ENCODE measurements around the gene NDUFA1. TPM values are rescaled to one million over a fixed set of nuclear protein-coding genes. Genes with fewer than 3 reads are reported as not detected.
A peak's percentile ranks its signal among the peaks of the same experiment; 100 is the strongest.
"Not testable (repeated sequence)": the region's sequence is repeated elsewhere in the genome, so short reads cannot be mapped to it uniquely, and the experiment has no call there.

The NDUFA1 gene
- polyA plus RNA-seq (214 and 270 TPM in 2 replicates), polyA minus RNA-seq (24.3 and 29.2 TPM in 2 replicates)

DNA sequence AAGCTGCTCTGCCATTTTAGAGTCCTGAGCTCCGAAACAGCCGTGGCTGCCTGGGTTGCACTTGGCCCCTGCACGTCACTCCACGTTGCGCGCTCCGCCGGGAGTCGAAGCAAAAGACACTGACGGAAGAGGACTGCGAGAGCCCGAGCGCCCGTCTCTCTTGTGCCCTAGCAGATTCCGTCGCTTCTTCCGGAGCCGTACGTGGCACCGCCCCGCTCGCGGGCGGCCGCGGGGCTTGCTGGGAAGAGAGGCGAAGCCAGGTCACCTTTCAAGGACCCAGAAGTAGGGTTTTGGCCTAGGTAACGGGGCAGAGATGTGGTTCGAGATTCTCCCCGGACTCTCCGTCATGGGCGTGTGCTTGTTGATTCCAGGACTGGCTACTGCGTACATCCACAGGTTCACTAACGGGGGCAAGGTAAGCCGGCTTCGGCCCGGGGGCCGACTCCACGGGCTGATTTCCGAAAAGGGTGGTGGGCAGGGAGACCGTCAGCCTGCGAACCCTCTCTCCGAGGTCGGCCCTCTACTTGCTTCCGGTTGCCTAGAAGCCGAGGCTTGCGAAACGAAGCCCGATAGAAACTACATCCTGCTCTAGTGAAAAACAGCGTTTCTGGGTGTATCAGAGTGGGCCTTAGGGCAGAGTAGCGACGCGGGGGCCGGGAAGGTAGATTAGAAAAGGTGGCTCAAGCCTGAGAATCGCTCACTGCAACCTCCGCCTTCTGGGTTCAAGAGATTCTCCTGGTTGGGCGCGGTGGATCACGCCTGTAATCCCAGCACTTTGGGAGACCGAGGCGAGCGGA lies at the start of gene NDUFA1, which contains the start of gene RNF113A:
TSS of gene NDUFA1 (plus strand) at position 234 of the 797 bp plus-strand sequence. CDS start at position 314, 80 bp downstream.
TSS of gene RNF113A (minus strand) at position 135 of the 797 bp plus-strand sequence. CDS start at position 15, 120 bp downstream.
- Histone ChIP-seq H3K4me3 (ENCODE audit: low read length) (peak within 1 kb of the TSS; percentile 82), H3K27me3 (ENCODE audit: insufficient read depth, low read depth, low read length) (no peaks in the 10 kb centered on the region), H3K79me2 (replicated peaks; ENCODE audit: insufficient read depth, low read length) (peaks cover 15% of the 10 kb centered on the region), H3K9me2 (ENCODE audit: insufficient read depth, low read length) (no peaks in the 10 kb centered on the region), H3K9ac (ENCODE audit: low read length) (peak within 1 kb of the TSS; percentile 85), H2AFZ (ENCODE audit: low read depth, low read length) (peak within 1 kb of the TSS; percentile 65), H4K20me1 (ENCODE audit: insufficient read depth) (no peaks in the 10 kb centered on the region), H3K4me2 (ENCODE audit: low read length) (peak within 1 kb of the TSS; percentile 25), H3F3A (ENCODE audit: insufficient read depth, low read length, poor library complexity, severe bottlenecking) (no peaks in the 10 kb centered on the region), H3K9me3 (ENCODE audit: low read length) (no peaks in the 10 kb centered on the region), H3K36me3 (ENCODE audit: insufficient read depth, low read length) (no peaks in the 10 kb centered on the region), H3K27ac (ENCODE audit: low read length) (peak within 1 kb of the TSS; percentile 92)
- TF ChIP-seq TAF1 (IDR thresholded peaks at IDR 0.05; ENCODE audit: low read depth) (no peak), MXI1 (conservative IDR thresholded peaks at IDR 0.05; ENCODE audit: poor library complexity, severe bottlenecking) (peak; percentile 43), EZH2 (IDR thresholded peaks at IDR 0.05; ENCODE audit: borderline replicate concordance, insufficient read depth, low read length, poor library complexity, severe bottlenecking) (no peak), REST (IDR thresholded peaks at IDR 0.05; ENCODE audit: borderline replicate concordance) (peak; percentile 57), RAD21 (conservative IDR thresholded peaks at IDR 0.05) (no peak), EP300 (conservative IDR thresholded peaks at IDR 0.05; ENCODE audit: poor library complexity, severe bottlenecking) (no peak), POLR2AphosphoS5 (IDR thresholded peaks at IDR 0.05) (peak; percentile 91), SMC3 (conservative IDR thresholded peaks at IDR 0.05; ENCODE audit: poor library complexity) (no peak)
- TF ChIP-seq, protein P1, sequence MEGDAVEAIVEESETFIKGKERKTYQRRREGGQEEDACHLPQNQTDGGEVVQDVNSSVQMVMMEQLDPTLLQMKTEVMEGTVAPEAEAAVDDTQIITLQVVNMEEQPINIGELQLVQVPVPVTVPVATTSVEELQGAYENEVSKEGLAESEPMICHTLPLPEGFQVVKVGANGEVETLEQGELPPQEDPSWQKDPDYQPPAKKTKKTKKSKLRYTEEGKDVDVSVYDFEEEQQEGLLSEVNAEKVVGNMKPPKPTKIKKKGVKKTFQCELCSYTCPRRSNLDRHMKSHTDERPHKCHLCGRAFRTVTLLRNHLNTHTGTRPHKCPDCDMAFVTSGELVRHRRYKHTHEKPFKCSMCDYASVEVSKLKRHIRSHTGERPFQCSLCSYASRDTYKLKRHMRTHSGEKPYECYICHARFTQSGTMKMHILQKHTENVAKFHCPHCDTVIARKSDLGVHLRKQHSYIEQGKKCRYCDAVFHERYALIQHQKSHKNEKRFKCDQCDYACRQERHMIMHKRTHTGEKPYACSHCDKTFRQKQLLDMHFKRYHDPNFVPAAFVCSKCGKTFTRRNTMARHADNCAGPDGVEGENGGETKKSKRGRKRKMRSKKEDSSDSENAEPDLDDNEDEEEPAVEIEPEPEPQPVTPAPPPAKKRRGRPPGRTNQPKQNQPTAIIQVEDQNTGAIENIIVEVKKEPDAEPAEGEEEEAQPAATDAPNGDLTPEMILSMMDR (IDR thresholded peaks at IDR 0.05; ENCODE audit: poor library complexity, severe bottlenecking), result no peak

DNA sequence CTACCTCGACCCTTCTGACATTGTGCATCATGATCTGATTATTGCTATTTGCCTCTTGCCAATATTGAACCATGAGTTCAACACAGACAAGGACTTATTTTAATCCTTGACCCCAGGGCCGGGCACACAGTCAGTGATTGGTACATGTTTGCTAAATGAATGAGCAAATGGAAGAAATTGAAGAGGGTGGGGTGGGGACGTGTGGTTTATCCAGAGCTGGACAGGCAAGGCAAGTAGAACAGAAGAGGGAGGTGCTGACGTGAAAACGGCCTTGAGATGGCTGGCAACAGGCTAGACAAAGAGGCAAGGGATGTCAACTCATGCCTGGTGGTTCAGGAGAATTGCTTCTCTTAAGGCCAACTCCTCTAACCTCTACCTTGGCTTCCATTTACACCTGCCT lies 47.4 kb upstream of the NDUFA1 start:
- H3K36me3 ChIP-seq (ENCODE audit: insufficient read depth, low read length); H3K79me2 ChIP-seq (replicated peaks; ENCODE audit: insufficient read depth, low read length); H3K4me2 ChIP-seq (ENCODE audit: low read length); H3K4me3 ChIP-seq (ENCODE audit: low read length); H3F3A ChIP-seq (ENCODE audit: insufficient read depth, low read length, poor library complexity, severe bottlenecking); H3K9ac ChIP-seq (ENCODE audit: low read length); H2AFZ ChIP-seq (ENCODE audit: low read depth, low read length); H3K27ac ChIP-seq (ENCODE audit: low read length); H4K20me1 ChIP-seq (ENCODE audit: insufficient read depth); H3K9me2 ChIP-seq (ENCODE audit: insufficient read depth, low read length); H3K27me3 ChIP-seq (ENCODE audit: insufficient read depth, low read depth, low read length); H3K9me3 ChIP-seq (ENCODE audit: low read length): not testable (repeated sequence)

All from neural cell (in vitro differentiated cells).